ENCODE results near the gene BMP6.

DNA sequence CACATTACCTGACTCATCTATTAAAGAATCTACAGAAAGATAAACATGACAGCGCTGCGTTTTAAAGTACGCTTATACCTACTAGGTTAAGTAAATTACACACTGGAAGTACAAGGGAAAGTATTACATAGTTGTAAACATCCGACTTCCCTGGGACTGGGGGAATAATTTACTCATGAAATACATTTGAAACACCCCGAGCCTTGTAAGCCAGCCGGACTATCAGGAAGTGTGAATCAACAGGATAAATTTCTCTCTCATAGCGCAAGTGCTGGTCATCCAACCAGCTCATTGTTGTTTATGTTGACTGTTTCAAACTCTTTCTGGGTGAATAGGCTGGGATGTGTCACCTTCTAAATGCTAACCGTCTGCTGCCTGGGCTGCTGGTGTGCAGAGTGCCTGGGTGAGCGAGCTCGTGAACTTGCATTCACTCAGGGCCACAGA is 4.9 kb downstream of the BMP6 start:
- TF ChIP-seq RAD21 (IDR thresholded peaks at IDR 0.05; ENCODE audit: low read depth) (no peak), CEBPB (IDR thresholded peaks at IDR 0.05; ENCODE audit: low read depth) (no peak), ZNF274 (IDR thresholded peaks at IDR 0.05; ENCODE audit: low read depth, low read length) (no peak), YY1 (IDR thresholded peaks at IDR 0.05; ENCODE audit: extremely low read depth, insufficient replicate concordance, low read depth, low read length) (no peak), JUND (IDR thresholded peaks at IDR 0.05) (no peak), POLR2A (IDR thresholded peaks at IDR 0.05; ENCODE audit: borderline replicate concordance, extremely low read depth, insufficient read depth, insufficient read length) (no peak)
- TF ChIP-seq, protein P1, sequence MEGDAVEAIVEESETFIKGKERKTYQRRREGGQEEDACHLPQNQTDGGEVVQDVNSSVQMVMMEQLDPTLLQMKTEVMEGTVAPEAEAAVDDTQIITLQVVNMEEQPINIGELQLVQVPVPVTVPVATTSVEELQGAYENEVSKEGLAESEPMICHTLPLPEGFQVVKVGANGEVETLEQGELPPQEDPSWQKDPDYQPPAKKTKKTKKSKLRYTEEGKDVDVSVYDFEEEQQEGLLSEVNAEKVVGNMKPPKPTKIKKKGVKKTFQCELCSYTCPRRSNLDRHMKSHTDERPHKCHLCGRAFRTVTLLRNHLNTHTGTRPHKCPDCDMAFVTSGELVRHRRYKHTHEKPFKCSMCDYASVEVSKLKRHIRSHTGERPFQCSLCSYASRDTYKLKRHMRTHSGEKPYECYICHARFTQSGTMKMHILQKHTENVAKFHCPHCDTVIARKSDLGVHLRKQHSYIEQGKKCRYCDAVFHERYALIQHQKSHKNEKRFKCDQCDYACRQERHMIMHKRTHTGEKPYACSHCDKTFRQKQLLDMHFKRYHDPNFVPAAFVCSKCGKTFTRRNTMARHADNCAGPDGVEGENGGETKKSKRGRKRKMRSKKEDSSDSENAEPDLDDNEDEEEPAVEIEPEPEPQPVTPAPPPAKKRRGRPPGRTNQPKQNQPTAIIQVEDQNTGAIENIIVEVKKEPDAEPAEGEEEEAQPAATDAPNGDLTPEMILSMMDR (IDR thresholded peaks at IDR 0.05 in 2 of 3, conservative IDR thresholded peaks at IDR 0.05 in 1 of 3; ENCODE audit: borderline replicate concordance in 1 of 3, insufficient read depth in 1 of 3, low read depth in 2 of 3, low read length in 2 of 3), result no peak
- TF ChIP-seq, protein P2, sequence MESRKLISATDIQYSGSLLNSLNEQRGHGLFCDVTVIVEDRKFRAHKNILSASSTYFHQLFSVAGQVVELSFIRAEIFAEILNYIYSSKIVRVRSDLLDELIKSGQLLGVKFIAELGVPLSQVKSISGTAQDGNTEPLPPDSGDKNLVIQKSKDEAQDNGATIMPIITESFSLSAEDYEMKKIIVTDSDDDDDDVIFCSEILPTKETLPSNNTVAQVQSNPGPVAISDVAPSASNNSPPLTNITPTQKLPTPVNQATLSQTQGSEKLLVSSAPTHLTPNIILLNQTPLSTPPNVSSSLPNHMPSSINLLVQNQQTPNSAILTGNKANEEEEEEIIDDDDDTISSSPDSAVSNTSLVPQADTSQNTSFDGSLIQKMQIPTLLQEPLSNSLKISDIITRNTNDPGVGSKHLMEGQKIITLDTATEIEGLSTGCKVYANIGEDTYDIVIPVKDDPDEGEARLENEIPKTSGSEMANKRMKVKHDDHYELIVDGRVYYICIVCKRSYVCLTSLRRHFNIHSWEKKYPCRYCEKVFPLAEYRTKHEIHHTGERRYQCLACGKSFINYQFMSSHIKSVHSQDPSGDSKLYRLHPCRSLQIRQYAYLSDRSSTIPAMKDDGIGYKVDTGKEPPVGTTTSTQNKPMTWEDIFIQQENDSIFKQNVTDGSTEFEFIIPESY (IDR thresholded peaks at IDR 0.05; ENCODE audit: extremely low read depth, insufficient replicate concordance, low read length), result no peak
- TF ChIP-seq, protein P3, sequence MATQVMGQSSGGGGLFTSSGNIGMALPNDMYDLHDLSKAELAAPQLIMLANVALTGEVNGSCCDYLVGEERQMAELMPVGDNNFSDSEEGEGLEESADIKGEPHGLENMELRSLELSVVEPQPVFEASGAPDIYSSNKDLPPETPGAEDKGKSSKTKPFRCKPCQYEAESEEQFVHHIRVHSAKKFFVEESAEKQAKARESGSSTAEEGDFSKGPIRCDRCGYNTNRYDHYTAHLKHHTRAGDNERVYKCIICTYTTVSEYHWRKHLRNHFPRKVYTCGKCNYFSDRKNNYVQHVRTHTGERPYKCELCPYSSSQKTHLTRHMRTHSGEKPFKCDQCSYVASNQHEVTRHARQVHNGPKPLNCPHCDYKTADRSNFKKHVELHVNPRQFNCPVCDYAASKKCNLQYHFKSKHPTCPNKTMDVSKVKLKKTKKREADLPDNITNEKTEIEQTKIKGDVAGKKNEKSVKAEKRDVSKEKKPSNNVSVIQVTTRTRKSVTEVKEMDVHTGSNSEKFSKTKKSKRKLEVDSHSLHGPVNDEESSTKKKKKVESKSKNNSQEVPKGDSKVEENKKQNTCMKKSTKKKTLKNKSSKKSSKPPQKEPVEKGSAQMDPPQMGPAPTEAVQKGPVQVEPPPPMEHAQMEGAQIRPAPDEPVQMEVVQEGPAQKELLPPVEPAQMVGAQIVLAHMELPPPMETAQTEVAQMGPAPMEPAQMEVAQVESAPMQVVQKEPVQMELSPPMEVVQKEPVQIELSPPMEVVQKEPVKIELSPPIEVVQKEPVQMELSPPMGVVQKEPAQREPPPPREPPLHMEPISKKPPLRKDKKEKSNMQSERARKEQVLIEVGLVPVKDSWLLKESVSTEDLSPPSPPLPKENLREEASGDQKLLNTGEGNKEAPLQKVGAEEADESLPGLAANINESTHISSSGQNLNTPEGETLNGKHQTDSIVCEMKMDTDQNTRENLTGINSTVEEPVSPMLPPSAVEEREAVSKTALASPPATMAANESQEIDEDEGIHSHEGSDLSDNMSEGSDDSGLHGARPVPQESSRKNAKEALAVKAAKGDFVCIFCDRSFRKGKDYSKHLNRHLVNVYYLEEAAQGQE (IDR thresholded peaks at IDR 0.05; ENCODE audit: low read depth), result no peak
- TF ChIP-seq, protein P4, sequence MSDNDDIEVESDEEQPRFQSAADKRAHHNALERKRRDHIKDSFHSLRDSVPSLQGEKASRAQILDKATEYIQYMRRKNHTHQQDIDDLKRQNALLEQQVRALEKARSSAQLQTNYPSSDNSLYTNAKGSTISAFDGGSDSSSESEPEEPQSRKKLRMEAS (IDR thresholded peaks at IDR 0.05), result no peak
- TF ChIP-seq, protein P5, sequence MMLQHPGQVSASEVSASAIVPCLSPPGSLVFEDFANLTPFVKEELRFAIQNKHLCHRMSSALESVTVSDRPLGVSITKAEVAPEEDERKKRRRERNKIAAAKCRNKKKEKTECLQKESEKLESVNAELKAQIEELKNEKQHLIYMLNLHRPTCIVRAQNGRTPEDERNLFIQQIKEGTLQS (IDR thresholded peaks at IDR 0.05), result no peak

Measured in HCT116 (cell line).